Measurements from ENCODE around the gene PPP2CA.

DNA sequence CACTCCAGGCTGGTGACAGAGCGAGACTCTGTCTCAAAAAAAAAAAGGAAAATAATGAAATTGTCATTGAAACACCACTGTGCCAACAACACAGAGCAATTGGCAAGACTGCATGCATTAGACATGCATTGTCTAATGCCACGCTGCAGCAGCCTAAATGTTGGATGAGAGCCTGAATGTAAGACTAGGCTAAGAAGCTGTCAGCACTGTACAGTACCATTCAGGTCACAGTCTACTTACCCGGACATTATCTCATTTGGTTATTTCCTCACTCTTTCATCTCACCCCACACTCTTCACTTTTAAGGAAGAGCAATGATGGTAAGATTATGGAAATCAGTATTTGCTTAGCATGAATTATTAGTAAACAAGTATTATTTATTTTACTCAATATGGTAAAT, 31.3 kb upstream of the PPP2CA start:
- TF ChIP-seq, protein P1, sequence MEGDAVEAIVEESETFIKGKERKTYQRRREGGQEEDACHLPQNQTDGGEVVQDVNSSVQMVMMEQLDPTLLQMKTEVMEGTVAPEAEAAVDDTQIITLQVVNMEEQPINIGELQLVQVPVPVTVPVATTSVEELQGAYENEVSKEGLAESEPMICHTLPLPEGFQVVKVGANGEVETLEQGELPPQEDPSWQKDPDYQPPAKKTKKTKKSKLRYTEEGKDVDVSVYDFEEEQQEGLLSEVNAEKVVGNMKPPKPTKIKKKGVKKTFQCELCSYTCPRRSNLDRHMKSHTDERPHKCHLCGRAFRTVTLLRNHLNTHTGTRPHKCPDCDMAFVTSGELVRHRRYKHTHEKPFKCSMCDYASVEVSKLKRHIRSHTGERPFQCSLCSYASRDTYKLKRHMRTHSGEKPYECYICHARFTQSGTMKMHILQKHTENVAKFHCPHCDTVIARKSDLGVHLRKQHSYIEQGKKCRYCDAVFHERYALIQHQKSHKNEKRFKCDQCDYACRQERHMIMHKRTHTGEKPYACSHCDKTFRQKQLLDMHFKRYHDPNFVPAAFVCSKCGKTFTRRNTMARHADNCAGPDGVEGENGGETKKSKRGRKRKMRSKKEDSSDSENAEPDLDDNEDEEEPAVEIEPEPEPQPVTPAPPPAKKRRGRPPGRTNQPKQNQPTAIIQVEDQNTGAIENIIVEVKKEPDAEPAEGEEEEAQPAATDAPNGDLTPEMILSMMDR (IDR thresholded peaks at IDR 0.05), result no peak
- TF ChIP-seq POLR2A (IDR thresholded peaks at IDR 0.05) (no peak), EP300 (IDR thresholded peaks at IDR 0.05) (no peak)
